Natural killer cell (primary cell): ENCODE results near the gene ZSCAN21. TPM values are rescaled to one million over a fixed set of nuclear protein-coding genes. Genes with fewer than 3 reads are reported as not detected.

Experiments used
- ATAC-seq, 3 donors: fragments of 150-1000 bp in 2 of 3; fragments of 200-7000 bp in 1 of 3; cut with Tn5 transposase; 1 replicate in 1 of 3; 2 replicates in 2 of 3; pipeline ENCODE4 v1.10.0; 2021; ENCODE audit warnings: mild to moderate bottlenecking in 2 of 3, moderate library complexity in 2 of 3
- DNase-seq, 2 donors: peaks; one replicate each; pipeline versions ENCODE4 v3.0.0 to v3.0.0-alpha.2; 2013 to 2021; ENCODE audit warnings: mixed read lengths in 1 of 2
- H3K27ac ChIP-seq: one replicate; pipeline ENCODE4 v1.5.1; 2013; ENCODE audit warnings: mild to moderate bottlenecking, low read length
- H3K27me3 ChIP-seq: one replicate; pipeline ENCODE4 v1.6.1; 2013; ENCODE audit warnings: low read length; ENCODE audit not compliant: control insufficient read depth, insufficient read depth
- H3K36me3 ChIP-seq: one replicate; pipeline ENCODE4 v1.6.1; 2013; ENCODE audit warnings: low read length; ENCODE audit not compliant: control insufficient read depth, insufficient read depth
- H3K4me1 ChIP-seq: one replicate; pipeline ENCODE4 v1.6.1; 2013; ENCODE audit warnings: low read length; ENCODE audit not compliant: control insufficient read depth, insufficient read depth
- H3K4me3 ChIP-seq: one replicate; pipeline ENCODE4 v1.5.1; 2013; ENCODE audit warnings: low read length
- H3K9me3 ChIP-seq: one replicate; pipeline ENCODE4 v1.6.1; 2013; ENCODE audit warnings: low read length; ENCODE audit not compliant: control insufficient read depth, insufficient read depth
- H3K27ac Mint-ChIP-seq, 2 donors: one replicate each; pipeline ENCODE4 v1.8.0; 2022; ENCODE audit warnings: mild to moderate bottlenecking in 2 of 2, mixed read lengths in 2 of 2, moderate library complexity in 1 of 2
- H3K27me3 Mint-ChIP-seq, 2 donors: one replicate each; pipeline ENCODE4 v1.8.0; 2022; ENCODE audit warnings: low read depth in 2 of 2, mixed read lengths in 2 of 2
- H3K36me3 Mint-ChIP-seq: one replicate; pipeline ENCODE4 v1.8.0; 2022; ENCODE audit warnings: mixed read lengths
- H3K4me1 Mint-ChIP-seq, 2 donors: one replicate each; pipeline ENCODE4 v1.8.0; 2022; ENCODE audit warnings: mixed read lengths in 2 of 2
- H3K4me3 Mint-ChIP-seq: one replicate; pipeline ENCODE4 v1.8.0; 2022; ENCODE audit warnings: mild to moderate bottlenecking, moderate library complexity, mixed read lengths
- H3K9me3 Mint-ChIP-seq, 2 donors: one replicate each; pipeline ENCODE4 v1.8.0; 2022; ENCODE audit warnings: mixed read lengths in 2 of 2
- WGBS: methylation state at CpG from one replicate; pipeline ENCODE4 v1.1.7; 2013; ENCODE audit warnings: missing lambda C conversion rate; ENCODE audit not compliant: insufficient coverage; 5-methylcytosine and 5-hydroxymethylcytosine counted together
- intact Hi-C: fragments of 100-400 bp; cut with micrococcal nuclease; formaldehyde crosslinking; loops from one replicate; pipeline ENCODE4 v1.14.2; 2022
- total RNA-seq, 4 donors: library from RNA; stranded (reverse); fragments of 120-200 nt in 1 of 4; gene quantifications; one replicate each; pipeline versions ENCODE4 v1.2.3 to v1.2.4, GENCODE V29; 2013 to 2022
- TF ChIP-seq, protein P1 (sequence below): fragments of 200-600 bp; IDR thresholded peaks from one replicate; pipeline ENCODE4 v1.8.0; 2022; ENCODE audit warnings: antibody characterized with exemption

ZSCAN21 gene
- total RNA-seq, 3 donors from 2014 or later (not counting 1 experiment from before 2014, with no cell fraction given), result 6.2 to 8.9 (median 7.2) TPM

DNA sequence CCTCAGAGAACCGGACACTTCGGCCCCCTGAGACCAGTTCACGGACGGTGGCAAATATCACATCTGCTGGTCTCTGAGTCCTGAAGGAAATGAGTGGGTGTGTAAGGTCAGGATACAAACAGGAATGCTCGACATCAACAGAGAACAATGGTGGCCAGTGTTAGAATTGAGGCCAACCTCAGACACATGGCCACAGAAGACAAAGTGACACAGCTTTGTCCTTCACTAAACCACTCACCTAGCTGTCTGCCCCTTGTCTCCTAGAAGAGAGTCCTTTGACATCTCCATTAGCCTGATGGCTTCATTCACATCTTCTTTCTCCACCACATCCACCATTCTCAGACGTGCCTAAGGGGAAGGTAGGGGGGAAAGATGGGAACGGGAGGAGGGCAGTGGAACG, 43.5 kb downstream of the ZSCAN21 start:
- Histone ChIP-seq H3K36me3 (peaks cover 68% of the 10 kb centered on the region), H3K4me3 (no peak overlapping the region), H3K9me3 (no peaks in the 10 kb centered on the region), H3K4me1 (peaks cover 12% of the 10 kb centered on the region), H3K27ac (no peak overlapping the region), H3K27me3 (no peaks in the 10 kb centered on the region)
- Mint-ChIP-seq H3K27me3 (no peaks in the 10 kb centered on the region), H3K4me1 (peaks cover 15 to 37% of the 10 kb centered on the region in 2 donors), H3K9me3 (no peaks in the 10 kb centered on the region), H3K4me3 (no peak overlapping the region), H3K27ac (peak overlapping the region in 1 of 2 donors; percentile 79), H3K36me3 (peaks cover 18% of the 10 kb centered on the region)
- DNase-seq, result no peak
- intact Hi-C loops, result no loop called here
- TF ChIP-seq, protein P1, sequence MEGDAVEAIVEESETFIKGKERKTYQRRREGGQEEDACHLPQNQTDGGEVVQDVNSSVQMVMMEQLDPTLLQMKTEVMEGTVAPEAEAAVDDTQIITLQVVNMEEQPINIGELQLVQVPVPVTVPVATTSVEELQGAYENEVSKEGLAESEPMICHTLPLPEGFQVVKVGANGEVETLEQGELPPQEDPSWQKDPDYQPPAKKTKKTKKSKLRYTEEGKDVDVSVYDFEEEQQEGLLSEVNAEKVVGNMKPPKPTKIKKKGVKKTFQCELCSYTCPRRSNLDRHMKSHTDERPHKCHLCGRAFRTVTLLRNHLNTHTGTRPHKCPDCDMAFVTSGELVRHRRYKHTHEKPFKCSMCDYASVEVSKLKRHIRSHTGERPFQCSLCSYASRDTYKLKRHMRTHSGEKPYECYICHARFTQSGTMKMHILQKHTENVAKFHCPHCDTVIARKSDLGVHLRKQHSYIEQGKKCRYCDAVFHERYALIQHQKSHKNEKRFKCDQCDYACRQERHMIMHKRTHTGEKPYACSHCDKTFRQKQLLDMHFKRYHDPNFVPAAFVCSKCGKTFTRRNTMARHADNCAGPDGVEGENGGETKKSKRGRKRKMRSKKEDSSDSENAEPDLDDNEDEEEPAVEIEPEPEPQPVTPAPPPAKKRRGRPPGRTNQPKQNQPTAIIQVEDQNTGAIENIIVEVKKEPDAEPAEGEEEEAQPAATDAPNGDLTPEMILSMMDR, result no peak
- 92% methylated on average over 7 of the region's 8 CpGs for WGBS
- no peak for ATAC-seq

DNA sequence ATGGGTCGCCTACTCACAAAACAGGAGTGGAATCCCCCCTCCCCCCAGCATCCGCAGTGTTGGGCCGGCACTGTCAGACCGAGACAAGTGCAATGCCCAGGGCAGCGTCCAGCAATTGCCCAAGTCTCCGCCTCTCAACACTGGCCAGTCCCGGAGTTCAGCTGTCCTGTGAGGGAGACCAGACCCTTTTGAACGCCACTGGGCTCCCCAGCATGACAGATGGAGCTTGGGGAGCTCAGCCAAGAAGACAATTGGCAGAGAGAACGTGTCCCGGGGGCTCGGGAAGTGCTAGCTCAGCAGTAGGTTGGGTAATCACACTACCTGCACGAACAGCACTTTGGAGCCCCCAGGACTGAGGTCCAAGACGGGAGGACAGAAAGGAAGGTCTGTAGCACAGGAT, 43.9 kb downstream of the ZSCAN21 start:
- Histone ChIP-seq H3K4me1 (peaks cover 8% of the 10 kb centered on the region), H3K27ac (no peak overlapping the region), H3K27me3 (no peaks in the 10 kb centered on the region), H3K4me3 (no peak overlapping the region), H3K9me3 (no peaks in the 10 kb centered on the region), H3K36me3 (peaks cover 73% of the 10 kb centered on the region)
- WGBS, result 93% methylated on average over 12 of the region's 13 CpGs
- H3K36me3 Mint-ChIP-seq, result peaks cover 22% of the 10 kb centered on the region
- H3K9me3 Mint-ChIP-seq, result no peaks in the 10 kb centered on the region
- TF ChIP-seq, protein P1, result no peak
- peaks cover 20 to 38% of the 10 kb centered on the region in 2 donors for H3K4me1 Mint-ChIP-seq
- ATAC-seq (no peak), DNase-seq (no peak)
- H3K27me3 Mint-ChIP-seq, result no peaks in the 10 kb centered on the region
- no peak overlapping the region for H3K4me3 Mint-ChIP-seq
- intact Hi-C loops, result no loop called here
- no peak overlapping the region for H3K27ac Mint-ChIP-seq

DNA sequence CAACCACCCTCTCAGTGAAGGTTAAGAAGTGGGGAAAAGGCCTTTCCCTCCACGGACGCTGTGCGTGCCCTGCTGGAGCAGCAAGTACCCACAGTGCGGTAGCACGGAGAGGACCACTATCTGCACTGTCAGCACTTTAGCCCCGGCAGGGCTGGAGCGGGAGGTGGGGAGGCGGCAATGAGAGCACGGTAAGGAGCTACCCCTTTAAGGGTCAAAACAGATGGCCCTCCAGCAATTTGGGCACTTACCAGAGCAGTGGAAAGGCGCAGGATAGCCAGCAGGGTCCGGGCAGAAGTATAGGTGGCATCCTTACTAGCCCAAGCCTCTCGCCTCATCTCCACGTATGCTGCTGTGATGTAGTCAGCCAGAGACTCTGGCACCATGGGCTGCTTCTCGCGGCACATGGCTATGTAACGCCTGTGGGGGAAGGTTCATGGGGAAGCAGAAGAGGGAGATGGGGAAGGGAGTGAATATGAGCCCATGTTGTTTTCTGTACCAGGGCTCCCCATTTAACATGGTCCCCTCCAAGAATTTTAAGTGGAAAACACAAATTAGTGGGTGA, 44.4 kb downstream of the ZSCAN21 start:
- intact Hi-C loops, result no loop called here
- H3K4me3 ChIP-seq, result no peak overlapping the region
- Mint-ChIP-seq H3K36me3 (peaks cover 27% of the 10 kb centered on the region), H3K4me1 (peaks cover 25 to 40% of the 10 kb centered on the region in 2 donors), H3K27ac (no peak overlapping the region), H3K27me3 (no peaks in the 10 kb centered on the region), H3K4me3 (no peak overlapping the region), H3K9me3 (no peaks in the 10 kb centered on the region)
- H3K27ac ChIP-seq, result no peak overlapping the region
- DNase-seq, result no peak
- H3K4me1 ChIP-seq, result peaks cover 8% of the 10 kb centered on the region
- no peaks in the 10 kb centered on the region for H3K27me3 ChIP-seq
- no peaks in the 10 kb centered on the region for H3K9me3 ChIP-seq
- TF ChIP-seq, protein P1, result no peak
- 94% methylated on average over 16 of the region's 16 CpGs for WGBS
- no peak for ATAC-seq
- H3K36me3 ChIP-seq, result peaks cover 78% of the 10 kb centered on the region

DNA sequence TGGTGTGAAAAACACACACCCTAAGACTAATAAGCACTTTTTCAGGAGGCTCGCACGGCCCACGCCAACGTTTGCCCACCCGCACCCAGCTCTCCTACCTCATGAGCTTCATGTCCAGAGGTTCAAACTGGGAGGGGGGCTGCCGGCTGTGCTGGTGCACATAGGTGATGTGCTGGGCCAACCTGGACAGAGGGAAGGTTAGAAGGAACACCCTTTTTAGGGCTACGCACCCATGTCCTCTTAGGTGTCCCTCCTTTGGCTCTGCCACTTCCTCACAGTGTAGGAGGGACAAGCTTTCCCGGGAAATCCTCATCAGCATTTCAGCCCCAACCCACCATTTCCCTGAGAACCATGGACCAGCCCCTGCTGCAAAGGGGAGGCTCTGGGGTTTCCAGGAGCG, 45.7 kb downstream of the ZSCAN21 start:
- no peak for DNase-seq
- Mint-ChIP-seq H3K27ac (peak overlapping the region; percentile 31 to 36), H3K4me3 (no peak overlapping the region), H3K9me3 (no peaks in the 10 kb centered on the region), H3K4me1 (peaks cover 29 to 40% of the 10 kb centered on the region in 2 donors), H3K27me3 (no peaks in the 10 kb centered on the region), H3K36me3 (peaks cover 27% of the 10 kb centered on the region)
- Histone ChIP-seq H3K27me3 (no peaks in the 10 kb centered on the region), H3K4me1 (peaks cover 14% of the 10 kb centered on the region), H3K4me3 (no peak overlapping the region), H3K36me3 (peaks cover 84% of the 10 kb centered on the region), H3K27ac (no peak overlapping the region), H3K9me3 (no peaks in the 10 kb centered on the region)
- no peak for ATAC-seq
- 90% methylated on average over 9 of the region's 9 CpGs for WGBS
- intact Hi-C loops, result no loop called here
- TF ChIP-seq, protein P1, result no peak
